NCI-H2107 treated with DMSO at 0.1 percent for 48 hours (cell line): Measurements from ENCODE around the gene TAF10.

Experiments
- DNase-seq: peaks from one replicate; lab custom pipeline; 2025; ENCODE audit not compliant: unreplicated experiment; lab: John Stamatoyannopoulos, UW

Gene TAF10

DNA sequence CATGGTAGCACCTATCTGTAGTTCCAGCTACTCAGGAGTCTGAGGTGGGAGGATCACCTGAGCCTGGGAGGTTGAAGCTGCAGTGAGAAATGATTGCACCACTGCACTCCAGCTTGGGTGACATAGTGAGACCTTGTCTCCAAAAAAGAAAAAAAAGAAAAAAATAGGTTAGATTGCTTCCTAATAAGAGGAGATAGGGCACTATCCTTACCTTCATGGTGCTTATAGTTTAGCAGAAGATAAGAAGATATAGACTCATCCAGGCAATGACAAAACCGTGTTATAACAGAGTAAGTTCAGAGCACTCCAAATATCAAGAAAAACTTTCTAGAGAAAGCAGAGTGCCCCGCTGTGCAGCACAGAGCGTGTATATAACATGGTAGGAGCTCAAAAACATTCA lies 50.7 kb downstream of the TAF10 start:
- DNase-seq = no peak
